Renal cortical epithelial cell (primary cell): ENCODE data around the gene IL9. TPM values are rescaled to one million over a fixed set of nuclear protein-coding genes. Genes with fewer than 3 reads are reported as not detected.
"Not testable (repeated sequence)": the region's sequence is repeated elsewhere in the genome, so short reads cannot be mapped to it uniquely, and the experiment has no call there.

ENCODE experiments used
- DNase-seq: peaks from one replicate; pipeline ENCODE4 v3.0.0-alpha.2; 2011; ENCODE audit warnings: low read depth
- total RNA-seq: library from RNA; depleted of rRNA; stranded (reverse); fragments of >200 nt; gene quantifications from 2 replicates; pipeline ENCODE4 v1.2.3, GENCODE V29; 2014

IL9 gene
- total RNA-seq, 1 donor from 2014 or later: not detected

DNA sequence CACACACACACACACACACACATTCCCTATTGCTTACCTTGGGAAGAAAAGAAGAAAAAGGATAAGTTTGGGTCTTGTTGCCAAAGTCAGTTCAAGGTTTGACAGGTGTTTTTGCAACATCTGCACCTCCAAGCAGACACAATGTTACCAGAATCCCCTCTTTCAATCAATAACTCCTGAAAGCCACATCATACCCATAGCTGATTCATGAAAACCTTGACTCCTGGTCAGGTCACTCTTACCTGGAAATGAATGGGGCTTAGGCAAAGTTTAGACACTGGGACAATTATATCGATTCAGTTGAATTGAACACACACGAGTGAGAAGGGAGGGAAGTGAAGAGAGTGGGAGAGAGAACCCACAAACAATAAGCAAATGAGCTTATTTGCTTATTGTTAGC is 27.0 kb downstream of the IL9 start:
- DNase-seq: no peak

DNA sequence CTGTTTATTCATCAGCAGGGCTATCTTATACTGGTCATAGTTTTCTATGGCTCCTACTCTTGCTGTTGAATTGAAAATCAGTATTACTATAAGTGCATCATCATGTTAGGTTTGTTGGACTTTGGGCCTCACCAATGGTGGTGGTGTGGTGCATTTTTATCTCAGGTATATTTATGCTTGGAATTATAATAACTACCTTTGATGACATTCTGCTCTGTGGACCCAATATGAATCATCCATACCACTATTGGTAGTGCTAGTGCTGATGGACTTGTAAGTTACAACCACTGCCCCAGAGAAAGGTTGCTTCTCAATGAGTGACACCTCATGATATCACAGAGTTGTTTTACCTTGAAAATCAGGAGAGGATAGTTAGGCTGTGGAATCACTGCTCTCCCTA is 28.0 kb downstream of the IL9 start:
- no peak for DNase-seq

DNA sequence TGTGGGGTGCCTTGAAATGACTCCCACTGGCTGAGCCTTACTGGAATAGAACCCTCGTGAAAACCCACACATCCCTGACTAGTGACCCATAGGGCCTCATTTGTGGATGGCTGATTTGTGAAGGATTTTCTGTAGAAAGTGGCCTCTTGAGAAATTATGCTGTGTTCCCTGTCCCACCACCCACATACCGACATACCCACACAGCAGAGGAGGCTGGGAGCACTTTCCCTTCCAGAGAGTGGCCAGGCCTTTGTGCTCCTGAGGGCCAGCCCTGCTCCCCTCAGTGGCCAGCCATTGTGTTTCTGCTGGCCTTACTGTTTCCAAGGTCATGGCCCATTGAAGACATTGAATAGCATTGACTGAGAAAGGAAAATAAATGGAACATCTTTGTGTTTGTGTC is 29.6 kb downstream of the IL9 start:
- no peak for DNase-seq

DNA sequence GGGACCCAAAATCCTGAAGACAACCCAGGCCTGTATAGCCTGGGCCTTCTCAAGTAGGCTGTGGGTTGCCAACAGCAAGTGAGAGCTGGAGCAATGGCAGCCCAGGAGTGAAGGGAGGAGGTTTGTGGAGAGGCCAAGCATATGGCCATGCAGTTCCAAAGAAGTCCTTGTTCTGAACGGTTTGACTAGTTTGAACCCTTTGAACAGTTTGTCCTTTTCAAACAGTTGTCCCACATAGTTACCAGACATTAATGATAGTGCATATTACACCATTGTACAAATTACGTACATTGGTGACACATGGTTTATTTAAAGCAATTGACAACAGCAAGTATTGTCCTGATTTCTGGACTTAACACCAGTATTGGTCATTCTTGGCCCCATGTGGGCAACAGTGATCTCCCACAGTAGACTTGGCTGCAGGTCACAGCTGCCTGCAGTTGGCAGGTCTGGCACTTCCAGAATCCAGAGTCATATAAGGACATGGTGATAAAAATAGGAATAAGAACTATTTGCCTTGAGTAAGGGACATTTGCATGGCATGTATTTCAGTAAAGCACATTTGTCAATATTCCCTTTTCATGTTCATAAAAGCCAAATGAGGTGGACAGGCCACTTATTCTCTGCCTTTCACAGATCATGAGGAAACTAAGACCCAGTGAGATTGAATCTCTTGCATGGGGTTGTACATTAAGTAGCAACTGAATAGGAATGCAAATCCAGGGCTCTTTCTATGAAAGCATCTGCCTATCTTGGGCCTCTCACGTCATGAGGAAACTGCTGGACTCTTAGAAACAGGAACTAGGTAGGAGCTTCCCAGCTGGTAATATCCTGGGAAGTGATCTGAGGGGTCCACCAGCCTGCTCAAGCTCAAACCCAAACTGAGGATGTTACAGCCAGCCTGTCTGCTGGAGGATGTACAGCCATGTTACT is 30.9 kb downstream of the IL9 start:
- DNase-seq: no peak

DNA sequence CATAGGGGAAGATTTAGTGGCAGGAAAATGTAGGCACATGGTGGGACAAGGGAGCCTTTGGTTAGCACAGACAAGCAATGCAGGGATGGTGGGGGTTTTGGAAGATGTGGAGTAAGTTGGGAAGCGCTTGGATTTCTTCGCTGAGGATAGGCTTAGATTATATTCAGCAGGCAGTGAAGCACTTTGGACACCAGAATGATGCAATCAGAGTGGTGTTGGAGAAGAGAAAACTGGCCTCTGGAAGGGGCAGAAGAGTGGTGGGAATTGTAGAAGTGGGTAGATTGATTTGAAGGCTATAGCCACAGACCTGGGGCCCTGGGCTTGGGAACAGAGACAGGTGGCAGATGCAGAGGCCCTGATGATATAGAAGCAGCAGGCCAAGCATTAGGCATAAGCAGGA is 32.9 kb downstream of the IL9 start:
- DNase-seq: no peak

DNA sequence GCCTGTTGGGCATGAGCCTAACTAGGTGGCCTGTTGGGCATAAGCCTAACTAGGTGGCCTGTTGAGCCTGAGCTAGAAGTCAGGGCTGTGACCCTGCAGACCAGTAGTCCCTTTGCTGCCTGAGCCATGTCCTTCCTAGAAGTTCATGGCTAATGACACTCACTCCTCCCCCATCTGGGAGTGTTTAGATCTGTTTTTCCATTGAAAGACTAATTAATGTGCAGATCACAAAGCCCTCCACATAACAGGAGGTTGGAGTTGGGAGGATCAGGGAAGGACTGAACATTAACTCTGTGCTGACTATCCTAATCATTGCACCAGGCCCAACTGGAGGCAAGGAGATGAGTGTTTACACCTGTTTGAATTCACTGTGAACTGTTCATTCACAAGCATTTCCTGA is 33.6 kb downstream of the IL9 start:
- no peak for DNase-seq

DNA sequence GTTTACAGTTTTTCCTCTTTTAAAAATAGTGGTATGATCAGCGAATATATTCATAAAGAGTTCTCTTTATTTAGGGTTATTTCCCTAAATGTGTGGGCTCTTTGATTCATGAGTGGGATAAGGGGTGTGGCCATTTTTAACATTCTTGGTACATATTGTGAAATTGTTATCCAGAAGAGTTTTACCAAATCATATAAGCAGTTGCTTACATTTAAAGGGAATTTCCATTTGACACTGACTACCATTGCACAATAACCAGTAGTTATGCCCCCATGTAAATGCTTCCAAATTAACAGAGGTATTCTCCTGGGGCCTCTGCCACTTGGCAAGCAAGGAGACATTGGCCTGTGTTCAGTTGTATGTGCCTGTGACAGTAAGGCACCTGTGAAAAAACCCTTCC is 34.0 kb downstream of the IL9 start:
- no peak for DNase-seq

DNA sequence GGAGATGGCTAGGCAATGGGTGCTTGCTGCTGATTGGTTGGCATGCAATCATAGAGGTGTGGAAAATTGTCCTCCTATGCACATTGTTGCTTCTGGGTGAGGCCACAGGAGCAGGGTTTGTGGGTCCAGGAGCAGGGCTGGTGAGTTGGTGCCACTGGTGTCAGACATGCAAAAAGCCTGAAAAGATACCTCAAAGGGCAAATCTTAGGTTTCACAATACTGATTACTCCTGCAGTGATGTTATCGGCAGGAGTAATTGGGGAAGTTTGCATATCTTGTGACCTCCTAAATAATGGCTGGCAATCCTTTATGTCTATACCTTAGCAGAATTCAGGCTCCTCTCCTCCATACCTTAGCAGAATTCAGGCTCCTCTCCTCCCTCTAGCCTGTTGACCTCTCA is 36.0 kb downstream of the IL9 start:
- DNase-seq: no peak

DNA sequence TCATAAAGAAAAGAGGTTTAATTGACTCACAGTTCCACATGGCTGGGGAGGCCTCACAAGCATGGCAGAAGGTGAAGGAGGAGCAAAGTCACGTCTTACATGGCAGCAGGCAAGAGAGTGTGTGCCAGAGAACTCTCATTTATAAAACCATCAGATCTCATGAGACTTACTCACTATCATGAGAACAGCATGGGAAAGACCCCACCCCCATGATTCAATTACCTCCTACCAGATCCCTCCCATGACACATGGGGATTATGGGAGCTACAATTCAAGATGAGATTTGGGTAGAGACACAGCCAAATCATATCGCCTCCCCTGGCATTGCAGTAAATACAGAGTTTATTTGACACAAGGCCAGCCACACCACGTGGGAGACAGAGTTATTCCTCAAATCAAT is 36.5 kb downstream of the IL9 start:
- DNase-seq: not testable (repeated sequence)

DNA sequence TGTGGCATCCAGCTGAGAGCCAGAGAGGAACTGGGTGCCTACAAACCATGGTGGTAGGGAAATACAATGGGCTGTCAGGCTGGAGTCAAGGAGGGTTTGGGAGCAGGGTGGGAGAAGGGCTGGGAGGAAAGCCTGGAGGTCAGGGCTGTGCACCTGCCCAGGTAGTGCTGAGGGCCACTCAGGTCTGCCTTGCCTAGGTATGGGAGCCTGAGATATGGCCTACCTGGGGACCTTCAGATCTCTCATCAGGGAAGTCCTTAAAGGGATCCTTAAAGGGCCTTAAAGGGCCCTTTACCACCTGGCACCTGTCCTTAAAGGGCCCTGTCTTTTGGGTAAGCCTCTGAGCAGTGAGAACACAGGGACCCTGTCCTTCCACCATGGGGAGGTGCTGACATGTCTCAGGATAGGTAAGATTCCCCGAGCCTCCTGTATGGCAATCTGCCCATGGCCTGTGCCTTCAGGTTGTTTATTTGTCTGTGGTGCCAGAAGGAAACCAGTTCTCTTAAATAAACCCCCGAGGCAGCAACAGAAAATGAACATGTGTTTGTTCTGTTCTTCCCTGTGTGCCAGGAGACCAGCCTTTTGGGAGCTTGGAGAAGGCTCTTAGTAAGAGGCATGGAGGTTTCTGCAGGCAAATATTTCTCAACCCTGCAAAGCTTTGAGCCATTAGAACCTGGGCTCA is 37.9 kb downstream of the IL9 start:
- no peak for DNase-seq

DNA sequence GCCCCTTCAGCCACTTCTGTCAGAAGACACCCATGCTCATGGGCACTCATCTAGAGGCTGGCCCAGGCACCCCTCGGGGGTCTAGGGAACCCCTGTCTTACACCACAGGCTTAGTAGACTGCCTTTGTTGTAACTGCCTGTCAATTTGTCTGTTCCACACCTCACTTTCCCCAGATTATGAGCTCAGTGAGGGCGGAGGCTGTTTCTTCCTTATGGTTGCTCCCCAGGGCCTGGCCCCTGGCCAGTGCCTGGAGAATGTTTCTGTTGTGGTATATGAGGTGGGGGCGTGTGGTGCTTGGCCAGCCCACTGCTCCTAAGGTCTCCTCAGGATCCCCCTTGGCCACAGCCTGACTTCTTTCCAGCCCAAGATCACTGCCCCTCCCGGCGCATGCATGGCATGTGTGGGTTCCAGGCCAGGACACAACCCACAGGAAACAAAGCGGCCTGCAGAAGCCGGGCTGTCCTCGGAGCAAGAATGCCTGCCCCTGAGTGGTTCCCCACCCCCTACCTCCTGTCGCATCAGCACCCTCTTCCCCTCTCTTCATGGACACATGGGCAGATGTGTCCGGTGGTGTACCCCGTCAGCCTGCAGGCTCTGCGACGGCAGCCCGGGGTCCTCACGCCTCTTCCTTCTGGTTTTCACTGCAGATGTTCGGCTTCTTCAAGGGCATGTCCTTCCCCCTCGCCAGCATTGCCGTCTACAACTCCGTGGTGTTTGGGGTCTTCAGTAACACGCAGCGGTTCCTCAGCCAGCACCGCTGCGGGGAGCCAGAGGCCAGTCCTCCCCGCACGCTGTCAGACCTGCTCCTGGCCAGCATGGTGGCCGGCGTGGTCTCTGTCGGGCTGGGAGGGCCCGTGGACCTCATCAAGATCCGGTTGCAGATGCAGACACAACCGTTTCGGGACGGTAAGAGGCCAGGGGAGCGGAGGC is 43.5 kb downstream of the IL9 start:
- DNase-seq: no peak

DNA sequence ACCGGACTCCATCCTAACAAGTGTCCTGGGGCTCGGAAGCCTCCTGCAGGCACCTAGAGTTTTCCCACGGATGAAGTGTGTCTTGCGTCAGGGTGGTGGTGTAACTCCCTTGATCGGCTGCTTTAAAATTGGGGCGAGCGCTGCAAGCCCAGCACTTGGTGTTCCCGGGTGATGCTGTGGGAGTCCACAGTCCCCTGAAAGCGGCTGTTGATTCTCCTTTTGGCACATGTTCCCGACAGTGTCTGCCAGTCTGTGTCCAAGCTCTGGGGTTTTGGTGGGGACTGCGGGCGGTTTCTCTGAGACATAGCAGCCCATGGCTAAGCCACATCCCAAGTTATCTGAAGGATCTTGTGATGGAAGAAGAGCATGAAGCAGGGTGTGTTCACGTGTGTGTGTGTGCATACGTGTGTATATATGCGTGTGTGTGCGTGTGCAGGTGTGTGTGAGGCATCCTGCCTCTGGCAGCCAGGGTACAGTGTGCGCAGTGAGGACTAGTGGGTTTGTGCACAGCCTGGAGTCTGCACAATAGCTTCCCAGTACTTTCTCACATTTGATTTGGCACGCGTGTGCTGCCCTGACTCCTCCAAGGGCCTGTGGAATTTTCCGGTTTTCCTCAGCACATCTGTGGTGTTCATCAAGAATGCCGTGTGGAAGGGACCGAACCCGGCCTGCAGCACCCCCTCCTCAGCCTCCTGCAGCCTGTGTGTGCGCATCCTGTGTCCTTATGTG is 44.3 kb downstream of the IL9 start:
- DNase-seq: no peak

DNA sequence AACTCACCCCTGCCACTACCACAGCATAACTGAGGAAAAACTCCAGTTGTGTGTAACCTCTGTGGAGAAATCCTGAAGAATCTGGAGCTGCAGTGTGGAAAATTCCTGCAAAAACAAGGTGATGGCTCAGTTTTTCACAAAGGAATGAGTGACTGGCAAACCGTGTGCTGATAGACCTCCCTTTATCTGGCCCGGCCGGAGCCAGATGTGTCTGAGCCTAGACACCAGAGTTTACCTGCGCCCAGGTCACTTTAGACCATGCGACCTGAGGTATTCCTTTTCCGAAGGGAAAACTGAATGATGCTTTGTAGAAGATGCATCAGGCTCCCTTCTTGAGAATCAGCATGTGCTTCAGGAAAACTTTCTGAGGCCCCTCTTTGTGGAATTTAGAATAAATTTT is 45.0 kb downstream of the IL9 start:
- DNase-seq: no peak

DNA sequence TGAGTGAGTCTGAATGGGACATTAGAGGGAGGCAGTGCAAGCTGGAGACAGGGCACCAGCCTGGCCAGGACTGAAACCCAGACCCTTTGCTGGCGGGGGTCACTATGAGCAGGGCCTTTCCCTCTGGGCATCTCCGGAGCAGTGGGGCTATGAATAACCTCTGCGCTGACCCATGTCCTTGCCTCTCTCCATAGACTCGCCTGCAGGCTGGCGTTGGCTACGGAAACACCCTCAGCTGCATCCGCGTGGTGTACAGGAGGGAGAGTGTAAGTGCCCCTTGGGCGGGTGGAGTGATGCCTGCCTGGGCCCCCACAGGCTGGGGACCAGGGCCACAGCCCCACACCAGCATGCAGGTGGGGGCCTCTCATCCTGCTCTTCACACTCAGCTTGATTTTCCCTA is 45.4 kb downstream of the IL9 start:
- DNase-seq: no peak

DNA sequence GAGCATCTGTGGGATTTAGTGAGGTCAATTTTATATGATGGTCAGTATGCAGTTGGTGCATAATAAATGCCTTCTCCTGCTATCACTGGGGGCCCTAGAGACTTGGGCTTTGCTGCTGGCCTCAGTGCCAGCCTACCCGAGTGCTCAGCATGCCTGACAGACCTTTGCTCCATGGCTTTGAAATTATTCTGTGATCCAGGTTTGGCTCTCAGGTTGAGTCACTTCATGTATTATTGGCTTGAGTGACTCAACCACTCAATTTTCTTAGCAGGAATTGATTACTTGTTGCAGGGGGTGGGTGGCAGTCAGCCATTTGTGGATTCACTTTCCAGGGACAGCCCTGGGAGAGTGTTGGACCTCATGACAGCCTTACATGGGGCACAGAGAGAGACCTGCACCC is 47.7 kb downstream of the IL9 start:
- peak; percentile 8 for DNase-seq

DNA sequence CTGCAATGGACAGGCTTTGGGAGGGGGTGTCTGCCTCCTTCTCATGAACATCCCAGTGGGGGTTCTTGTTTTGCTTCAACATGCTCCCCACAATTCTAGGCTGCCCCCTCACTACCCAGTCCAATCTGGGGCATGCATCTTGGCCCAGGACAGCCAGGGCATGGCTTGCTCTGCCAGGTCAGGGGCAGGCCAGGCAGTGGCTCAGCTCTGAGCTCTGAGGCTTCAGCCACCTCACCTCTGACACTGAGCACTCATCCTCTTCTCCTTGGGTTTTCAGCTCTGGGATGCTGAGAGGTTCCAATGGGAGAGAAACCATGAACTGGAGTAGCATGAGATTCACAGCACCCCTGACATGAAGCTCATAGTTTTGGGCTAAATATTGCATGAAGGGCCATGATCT is 49.3 kb downstream of the IL9 start:
- DNase-seq: no peak

DNA sequence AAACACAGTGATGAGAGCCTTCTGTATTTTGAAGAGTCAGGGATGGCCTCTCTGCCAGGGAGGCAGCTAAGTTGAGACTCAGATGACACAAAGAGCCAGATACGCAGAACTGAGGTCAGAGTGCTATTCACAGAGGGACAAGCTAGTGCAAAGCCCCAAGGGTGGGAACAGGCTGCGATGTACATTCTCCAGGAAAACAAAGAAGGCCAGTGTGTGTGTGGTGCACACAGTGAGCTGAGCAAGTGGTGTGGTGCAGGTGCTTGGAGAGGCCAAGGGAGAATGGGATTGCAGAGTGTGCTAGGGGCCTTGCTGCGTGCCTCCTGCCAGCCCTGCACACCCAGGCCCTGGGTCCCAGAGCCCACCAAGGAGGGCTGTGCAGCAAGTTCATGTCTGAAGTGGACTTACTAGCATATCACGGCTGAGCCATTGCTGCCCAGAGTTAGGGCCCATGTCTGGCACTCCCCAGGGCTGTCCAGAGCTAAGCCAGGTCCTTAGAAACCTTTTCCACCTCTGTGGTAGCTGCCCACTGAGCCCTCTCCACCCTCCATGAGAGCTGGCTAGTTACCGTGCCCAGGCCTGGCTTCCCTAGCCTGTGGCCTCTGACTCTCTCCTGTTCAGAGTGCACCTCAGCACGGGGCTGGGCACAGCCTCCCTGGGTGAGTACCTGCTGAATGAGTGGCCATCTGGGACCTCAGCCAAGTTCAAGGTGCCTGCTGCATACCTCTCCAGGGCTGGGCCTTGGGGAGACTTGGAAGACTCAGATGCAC is 51.9 kb downstream of the IL9 start:
- DNase-seq: no peak

DNA sequence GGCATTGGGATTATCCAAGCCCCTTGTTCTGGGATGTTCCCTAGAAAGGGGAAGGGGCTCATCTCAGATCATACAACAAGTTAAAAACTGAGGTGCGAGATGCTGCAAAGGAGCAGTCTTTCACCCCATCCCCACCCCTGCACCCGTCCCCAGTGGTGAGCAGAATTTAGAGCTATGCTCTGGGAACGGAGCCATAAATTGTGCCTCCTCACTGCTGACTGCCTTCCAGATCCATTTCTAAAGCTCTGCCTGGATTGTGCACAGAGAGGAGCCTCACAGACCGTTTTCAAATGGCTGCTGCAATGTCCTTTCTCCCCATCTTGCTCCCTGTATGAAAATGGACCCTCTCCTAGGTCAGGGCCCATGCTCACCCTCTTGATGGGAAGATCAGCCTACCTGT is 52.9 kb downstream of the IL9 start:
- no peak for DNase-seq
